ENCODE measurements around the gene BARHL1. TPM values are rescaled to one million over a fixed set of nuclear protein-coding genes. Genes with fewer than 3 reads are reported as not detected.

The BARHL1 gene
- total and polyA plus RNA-seq, 2 experiments from 2014 or later, result not detected

DNA sequence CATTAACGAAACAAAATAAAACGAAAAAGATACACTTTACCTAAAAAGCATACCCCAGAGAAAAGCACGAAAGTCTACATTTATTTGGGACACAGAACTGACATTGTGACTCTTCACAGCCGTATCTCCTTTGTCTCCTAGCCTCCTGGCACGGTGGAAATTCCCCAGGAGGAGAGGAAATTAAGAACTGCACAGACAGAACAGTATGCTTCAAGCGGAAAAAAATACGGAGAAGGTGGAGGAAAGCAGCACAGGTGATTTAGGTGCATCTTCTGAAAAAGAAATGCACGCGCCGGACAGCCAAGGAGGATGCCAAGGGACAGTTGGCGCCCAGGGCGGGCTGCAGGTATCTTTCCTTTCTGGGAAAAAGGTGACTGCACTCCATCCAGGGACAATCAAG, 55.4 kb downstream of the BARHL1 start:
- Mint-ChIP-seq H3K36me3 (ENCODE audit: low read depth) (peaks cover 46% of the 10 kb centered on the region), H3K27me3 (ENCODE audit: insufficient read depth, low read depth, poor library complexity) (no peaks in the 10 kb centered on the region), H3K27ac (no peak overlapping the region), H3K9me3 (no peaks in the 10 kb centered on the region), H3K4me1 (no peaks in the 10 kb centered on the region), H3K4me3 (no peak overlapping the region)
- no peaks in the 10 kb centered on the region for H3F3A ChIP-seq (replicated peaks; ENCODE audit: low read depth)
- TF ChIP-seq CREB1 (CRISPR knock-in tag; IDR thresholded peaks at IDR 0.05; ENCODE audit: low read depth), result no peak
- TF ChIP-seq STAT1 (IDR thresholded peaks at IDR 0.05; ENCODE audit: unreplicated experiment), result no peak
- TF ChIP-seq, protein P1, sequence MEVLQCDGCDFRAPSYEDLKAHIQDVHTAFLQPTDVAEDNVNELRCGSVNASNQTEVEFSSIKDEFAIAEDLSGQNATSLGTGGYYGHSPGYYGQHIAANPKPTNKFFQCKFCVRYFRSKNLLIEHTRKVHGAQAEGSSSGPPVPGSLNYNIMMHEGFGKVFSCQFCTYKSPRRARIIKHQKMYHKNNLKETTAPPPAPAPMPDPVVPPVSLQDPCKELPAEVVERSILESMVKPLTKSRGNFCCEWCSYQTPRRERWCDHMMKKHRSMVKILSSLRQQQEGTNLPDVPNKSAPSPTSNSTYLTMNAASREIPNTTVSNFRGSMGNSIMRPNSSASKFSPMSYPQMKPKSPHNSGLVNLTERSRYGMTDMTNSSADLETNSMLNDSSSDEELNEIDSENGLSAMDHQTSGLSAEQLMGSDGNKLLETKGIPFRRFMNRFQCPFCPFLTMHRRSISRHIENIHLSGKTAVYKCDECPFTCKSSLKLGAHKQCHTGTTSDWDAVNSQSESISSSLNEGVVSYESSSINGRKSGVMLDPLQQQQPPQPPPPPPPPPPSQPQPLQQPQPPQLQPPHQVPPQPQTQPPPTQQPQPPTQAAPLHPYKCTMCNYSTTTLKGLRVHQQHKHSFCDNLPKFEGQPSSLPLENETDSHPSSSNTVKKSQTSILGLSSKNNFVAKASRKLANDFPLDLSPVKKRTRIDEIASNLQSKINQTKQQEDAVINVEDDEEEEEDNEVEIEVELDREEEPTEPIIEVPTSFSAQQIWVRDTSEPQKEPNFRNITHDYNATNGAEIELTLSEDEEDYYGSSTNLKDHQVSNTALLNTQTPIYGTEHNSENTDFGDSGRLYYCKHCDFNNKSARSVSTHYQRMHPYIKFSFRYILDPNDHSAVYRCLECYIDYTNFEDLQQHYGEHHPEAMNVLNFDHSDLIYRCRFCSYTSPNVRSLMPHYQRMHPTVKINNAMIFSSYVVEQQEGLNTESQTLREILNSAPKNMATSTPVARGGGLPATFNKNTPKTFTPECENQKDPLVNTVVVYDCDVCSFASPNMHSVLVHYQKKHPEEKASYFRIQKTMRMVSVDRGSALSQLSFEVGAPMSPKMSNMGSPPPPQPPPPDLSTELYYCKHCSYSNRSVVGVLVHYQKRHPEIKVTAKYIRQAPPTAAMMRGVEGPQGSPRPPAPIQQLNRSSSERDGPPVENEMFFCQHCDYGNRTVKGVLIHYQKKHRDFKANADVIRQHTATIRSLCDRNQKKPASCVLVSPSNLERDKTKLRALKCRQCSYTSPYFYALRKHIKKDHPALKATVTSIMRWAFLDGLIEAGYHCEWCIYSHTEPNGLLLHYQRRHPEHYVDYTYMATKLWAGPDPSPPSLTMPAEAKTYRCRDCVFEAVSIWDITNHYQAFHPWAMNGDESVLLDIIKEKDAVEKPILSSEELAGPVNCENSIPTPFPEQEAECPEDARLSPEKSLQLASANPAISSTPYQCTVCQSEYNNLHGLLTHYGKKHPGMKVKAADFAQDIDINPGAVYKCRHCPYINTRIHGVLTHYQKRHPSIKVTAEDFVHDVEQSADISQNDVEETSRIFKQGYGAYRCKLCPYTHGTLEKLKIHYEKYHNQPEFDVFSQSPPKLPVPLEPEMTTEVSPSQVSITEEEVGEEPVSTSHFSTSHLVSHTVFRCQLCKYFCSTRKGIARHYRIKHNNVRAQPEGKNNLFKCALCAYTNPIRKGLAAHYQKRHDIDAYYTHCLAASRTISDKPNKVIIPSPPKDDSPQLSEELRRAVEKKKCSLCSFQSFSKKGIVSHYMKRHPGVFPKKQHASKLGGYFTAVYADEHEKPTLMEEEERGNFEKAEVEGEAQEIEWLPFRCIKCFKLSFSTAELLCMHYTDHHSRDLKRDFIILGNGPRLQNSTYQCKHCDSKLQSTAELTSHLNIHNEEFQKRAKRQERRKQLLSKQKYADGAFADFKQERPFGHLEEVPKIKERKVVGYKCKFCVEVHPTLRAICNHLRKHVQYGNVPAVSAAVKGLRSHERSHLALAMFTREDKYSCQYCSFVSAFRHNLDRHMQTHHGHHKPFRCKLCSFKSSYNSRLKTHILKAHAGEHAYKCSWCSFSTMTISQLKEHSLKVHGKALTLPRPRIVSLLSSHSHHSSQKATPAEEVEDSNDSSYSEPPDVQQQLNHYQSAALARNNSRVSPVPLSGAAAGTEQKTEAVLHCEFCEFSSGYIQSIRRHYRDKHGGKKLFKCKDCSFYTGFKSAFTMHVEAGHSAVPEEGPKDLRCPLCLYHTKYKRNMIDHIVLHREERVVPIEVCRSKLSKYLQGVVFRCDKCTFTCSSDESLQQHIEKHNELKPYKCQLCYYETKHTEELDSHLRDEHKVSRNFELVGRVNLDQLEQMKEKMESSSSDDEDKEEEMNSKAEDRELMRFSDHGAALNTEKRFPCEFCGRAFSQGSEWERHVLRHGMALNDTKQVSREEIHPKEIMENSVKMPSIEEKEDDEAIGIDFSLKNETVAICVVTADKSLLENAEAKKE (CRISPR knock-in tag; IDR thresholded peaks at IDR 0.05), result no peak
- TF ChIP-seq POLR2AphosphoS5 (IDR thresholded peaks at IDR 0.05; ENCODE audit: low read depth), result no peak
- no peak for TF ChIP-seq EZH2phosphoT487 (IDR thresholded peaks at IDR 0.05; ENCODE audit: unreplicated experiment)
- no peak for TF ChIP-seq NANOG (IDR thresholded peaks at IDR 0.05; ENCODE audit: borderline replicate concordance)
- TF ChIP-seq, protein P2, sequence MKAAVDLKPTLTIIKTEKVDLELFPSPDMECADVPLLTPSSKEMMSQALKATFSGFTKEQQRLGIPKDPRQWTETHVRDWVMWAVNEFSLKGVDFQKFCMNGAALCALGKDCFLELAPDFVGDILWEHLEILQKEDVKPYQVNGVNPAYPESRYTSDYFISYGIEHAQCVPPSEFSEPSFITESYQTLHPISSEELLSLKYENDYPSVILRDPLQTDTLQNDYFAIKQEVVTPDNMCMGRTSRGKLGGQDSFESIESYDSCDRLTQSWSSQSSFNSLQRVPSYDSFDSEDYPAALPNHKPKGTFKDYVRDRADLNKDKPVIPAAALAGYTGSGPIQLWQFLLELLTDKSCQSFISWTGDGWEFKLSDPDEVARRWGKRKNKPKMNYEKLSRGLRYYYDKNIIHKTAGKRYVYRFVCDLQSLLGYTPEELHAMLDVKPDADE (IDR thresholded peaks at IDR 0.05), result no peak
- TF ChIP-seq, protein P3, sequence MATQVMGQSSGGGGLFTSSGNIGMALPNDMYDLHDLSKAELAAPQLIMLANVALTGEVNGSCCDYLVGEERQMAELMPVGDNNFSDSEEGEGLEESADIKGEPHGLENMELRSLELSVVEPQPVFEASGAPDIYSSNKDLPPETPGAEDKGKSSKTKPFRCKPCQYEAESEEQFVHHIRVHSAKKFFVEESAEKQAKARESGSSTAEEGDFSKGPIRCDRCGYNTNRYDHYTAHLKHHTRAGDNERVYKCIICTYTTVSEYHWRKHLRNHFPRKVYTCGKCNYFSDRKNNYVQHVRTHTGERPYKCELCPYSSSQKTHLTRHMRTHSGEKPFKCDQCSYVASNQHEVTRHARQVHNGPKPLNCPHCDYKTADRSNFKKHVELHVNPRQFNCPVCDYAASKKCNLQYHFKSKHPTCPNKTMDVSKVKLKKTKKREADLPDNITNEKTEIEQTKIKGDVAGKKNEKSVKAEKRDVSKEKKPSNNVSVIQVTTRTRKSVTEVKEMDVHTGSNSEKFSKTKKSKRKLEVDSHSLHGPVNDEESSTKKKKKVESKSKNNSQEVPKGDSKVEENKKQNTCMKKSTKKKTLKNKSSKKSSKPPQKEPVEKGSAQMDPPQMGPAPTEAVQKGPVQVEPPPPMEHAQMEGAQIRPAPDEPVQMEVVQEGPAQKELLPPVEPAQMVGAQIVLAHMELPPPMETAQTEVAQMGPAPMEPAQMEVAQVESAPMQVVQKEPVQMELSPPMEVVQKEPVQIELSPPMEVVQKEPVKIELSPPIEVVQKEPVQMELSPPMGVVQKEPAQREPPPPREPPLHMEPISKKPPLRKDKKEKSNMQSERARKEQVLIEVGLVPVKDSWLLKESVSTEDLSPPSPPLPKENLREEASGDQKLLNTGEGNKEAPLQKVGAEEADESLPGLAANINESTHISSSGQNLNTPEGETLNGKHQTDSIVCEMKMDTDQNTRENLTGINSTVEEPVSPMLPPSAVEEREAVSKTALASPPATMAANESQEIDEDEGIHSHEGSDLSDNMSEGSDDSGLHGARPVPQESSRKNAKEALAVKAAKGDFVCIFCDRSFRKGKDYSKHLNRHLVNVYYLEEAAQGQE (IDR thresholded peaks at IDR 0.05; ENCODE audit: unreplicated experiment), result no peak
- TF ChIP-seq JUNB (IDR thresholded peaks at IDR 0.05; ENCODE audit: unreplicated experiment), result no peak
- TF ChIP-seq, protein P4, sequence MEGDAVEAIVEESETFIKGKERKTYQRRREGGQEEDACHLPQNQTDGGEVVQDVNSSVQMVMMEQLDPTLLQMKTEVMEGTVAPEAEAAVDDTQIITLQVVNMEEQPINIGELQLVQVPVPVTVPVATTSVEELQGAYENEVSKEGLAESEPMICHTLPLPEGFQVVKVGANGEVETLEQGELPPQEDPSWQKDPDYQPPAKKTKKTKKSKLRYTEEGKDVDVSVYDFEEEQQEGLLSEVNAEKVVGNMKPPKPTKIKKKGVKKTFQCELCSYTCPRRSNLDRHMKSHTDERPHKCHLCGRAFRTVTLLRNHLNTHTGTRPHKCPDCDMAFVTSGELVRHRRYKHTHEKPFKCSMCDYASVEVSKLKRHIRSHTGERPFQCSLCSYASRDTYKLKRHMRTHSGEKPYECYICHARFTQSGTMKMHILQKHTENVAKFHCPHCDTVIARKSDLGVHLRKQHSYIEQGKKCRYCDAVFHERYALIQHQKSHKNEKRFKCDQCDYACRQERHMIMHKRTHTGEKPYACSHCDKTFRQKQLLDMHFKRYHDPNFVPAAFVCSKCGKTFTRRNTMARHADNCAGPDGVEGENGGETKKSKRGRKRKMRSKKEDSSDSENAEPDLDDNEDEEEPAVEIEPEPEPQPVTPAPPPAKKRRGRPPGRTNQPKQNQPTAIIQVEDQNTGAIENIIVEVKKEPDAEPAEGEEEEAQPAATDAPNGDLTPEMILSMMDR (conservative IDR thresholded peaks at IDR 0.05; ENCODE audit: low read depth in 2 of 2), result no peak
- TF ChIP-seq ZNF331 (CRISPR knock-in tag; IDR thresholded peaks at IDR 0.05; ENCODE audit: low read depth), result no peak
- TF ChIP-seq EZH2 (IDR thresholded peaks at IDR 0.05; ENCODE audit: low read depth, unreplicated experiment), result no peak
- TF ChIP-seq ZNF114 (CRISPR knock-in tag; IDR thresholded peaks at IDR 0.05), result no peak
- H3K36me3 ChIP-seq (ENCODE audit: insufficient read depth), result 0 out of 2 replicates have a peak, but pooled peaks cover 6% of the 10 kb centered on the region
- H3K9me2 ChIP-seq (ENCODE audit: insufficient read depth), result no peaks in the 10 kb centered on the region
- no peak overlapping the region for H3K4me3 ChIP-seq
- DNase-seq (ENCODE audit: low spot score) (no peak), ATAC-seq (no peak)
- H3K4me1 ChIP-seq (ENCODE audit: insufficient read depth), result no peaks in the 10 kb centered on the region
- no peak overlapping the region for H3K4me2 ChIP-seq
- H3K79me2 ChIP-seq (replicated peaks; ENCODE audit: insufficient read depth), result no peaks in the 10 kb centered on the region
- peaks cover 12% of the 10 kb centered on the region for H4K20me1 ChIP-seq (replicated peaks; ENCODE audit: insufficient read depth)
- H3K27me3 ChIP-seq (ENCODE audit: insufficient read depth), result no peaks in the 10 kb centered on the region
- H3K27ac ChIP-seq (ENCODE audit: low read depth), result no peak overlapping the region
- H2AFZ ChIP-seq, result no peak overlapping the region
